ENCODE measurements around the gene KCNQ5. TPM values are rescaled to one million over a fixed set of nuclear protein-coding genes. Genes with fewer than 3 reads are reported as not detected.

The KCNQ5 gene
- total RNA-seq, 4 donors from 2014 or later, result 0.96 to 3.4 (median 1.5) TPM

- H3K4me3 ChIP-seq, result no peak overlapping the region
- WGBS, 2 donors (ENCODE audit: low coverage in 1 of 2), result 67 to 75% methylated on average over 2 of the region's 2 CpGs
- no peaks in the 10 kb centered on the region for H3K4me1 ChIP-seq
- H3K9me3 ChIP-seq, result no peaks in the 10 kb centered on the region
- H3K27me3 ChIP-seq, result no peaks in the 10 kb centered on the region
- no peaks in the 10 kb centered on the region for H3K36me3 ChIP-seq
- ATAC-seq, result no peak
- TF ChIP-seq, protein P1, sequence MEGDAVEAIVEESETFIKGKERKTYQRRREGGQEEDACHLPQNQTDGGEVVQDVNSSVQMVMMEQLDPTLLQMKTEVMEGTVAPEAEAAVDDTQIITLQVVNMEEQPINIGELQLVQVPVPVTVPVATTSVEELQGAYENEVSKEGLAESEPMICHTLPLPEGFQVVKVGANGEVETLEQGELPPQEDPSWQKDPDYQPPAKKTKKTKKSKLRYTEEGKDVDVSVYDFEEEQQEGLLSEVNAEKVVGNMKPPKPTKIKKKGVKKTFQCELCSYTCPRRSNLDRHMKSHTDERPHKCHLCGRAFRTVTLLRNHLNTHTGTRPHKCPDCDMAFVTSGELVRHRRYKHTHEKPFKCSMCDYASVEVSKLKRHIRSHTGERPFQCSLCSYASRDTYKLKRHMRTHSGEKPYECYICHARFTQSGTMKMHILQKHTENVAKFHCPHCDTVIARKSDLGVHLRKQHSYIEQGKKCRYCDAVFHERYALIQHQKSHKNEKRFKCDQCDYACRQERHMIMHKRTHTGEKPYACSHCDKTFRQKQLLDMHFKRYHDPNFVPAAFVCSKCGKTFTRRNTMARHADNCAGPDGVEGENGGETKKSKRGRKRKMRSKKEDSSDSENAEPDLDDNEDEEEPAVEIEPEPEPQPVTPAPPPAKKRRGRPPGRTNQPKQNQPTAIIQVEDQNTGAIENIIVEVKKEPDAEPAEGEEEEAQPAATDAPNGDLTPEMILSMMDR (IDR thresholded peaks at IDR 0.05), result no peak
- no peak for TF ChIP-seq POLR2A (IDR thresholded peaks at IDR 0.05)
- TF ChIP-seq POLR2AphosphoS5 (IDR thresholded peaks at IDR 0.05), result no peak
- no peak for TF ChIP-seq EP300 (IDR thresholded peaks at IDR 0.05)
- no peak overlapping the region for H3K27ac ChIP-seq
These were observed 14.4 kb downstream of the KCNQ5 start for GRCh38 chr6:72636215-72636614.

DNA sequence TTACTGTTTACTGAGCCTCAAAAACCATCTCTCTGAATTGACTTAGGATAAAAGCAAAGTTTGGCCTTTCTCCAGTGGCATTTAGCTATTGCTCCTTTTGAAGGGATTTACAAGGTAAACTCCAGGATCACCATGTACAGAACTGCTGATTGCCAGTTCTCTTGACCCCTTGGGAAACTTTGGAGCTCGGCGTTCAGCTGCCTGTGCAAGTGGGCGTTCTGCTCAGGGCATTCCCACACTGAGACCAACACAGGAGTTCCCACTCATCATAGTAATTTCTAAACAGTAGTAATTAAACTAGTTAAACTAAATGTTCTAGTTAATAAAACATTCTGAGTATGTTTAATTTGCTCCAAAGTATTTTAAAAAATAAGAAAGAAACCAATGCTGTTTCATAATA is 14.9 kb downstream of the KCNQ5 start:
- no peaks in the 10 kb centered on the region for H3K36me3 ChIP-seq
- no CpG with 5 or more reads among the region's 3 CpGs for WGBS, 2 donors (ENCODE audit: low coverage in 1 of 2)
- H3K9me3 ChIP-seq, result no peaks in the 10 kb centered on the region
- no peaks in the 10 kb centered on the region for H3K27me3 ChIP-seq
- no peak for ATAC-seq
- TF ChIP-seq, protein P1 (IDR thresholded peaks at IDR 0.05), result no peak
- TF ChIP-seq POLR2A (IDR thresholded peaks at IDR 0.05), result no peak
- no peak for TF ChIP-seq EP300 (IDR thresholded peaks at IDR 0.05)
- TF ChIP-seq POLR2AphosphoS5 (IDR thresholded peaks at IDR 0.05), result no peak
- H3K27ac ChIP-seq, result no peak overlapping the region
- H3K4me1 ChIP-seq, result no peaks in the 10 kb centered on the region
- H3K4me3 ChIP-seq, result no peak overlapping the region

- Histone ChIP-seq H3K27ac (no peak overlapping the region), H3K4me1 (no peaks in the 10 kb centered on the region), H3K36me3 (no peaks in the 10 kb centered on the region), H3K9me3 (no peaks in the 10 kb centered on the region), H3K27me3 (no peaks in the 10 kb centered on the region), H3K4me3 (no peak overlapping the region)
- WGBS, 2 donors (ENCODE audit: low coverage in 1 of 2), result 69 to 73% methylated on average over 5 of the region's 5 CpGs
- no peak for ATAC-seq
- TF ChIP-seq EP300 (IDR thresholded peaks at IDR 0.05) (no peak), POLR2AphosphoS5 (IDR thresholded peaks at IDR 0.05) (no peak), POLR2A (IDR thresholded peaks at IDR 0.05) (no peak)
- TF ChIP-seq, protein P1 (IDR thresholded peaks at IDR 0.05), result no peak
These were observed 18.2 kb downstream of the KCNQ5 start for GRCh38 chr6:72639920-72640614.

DNA sequence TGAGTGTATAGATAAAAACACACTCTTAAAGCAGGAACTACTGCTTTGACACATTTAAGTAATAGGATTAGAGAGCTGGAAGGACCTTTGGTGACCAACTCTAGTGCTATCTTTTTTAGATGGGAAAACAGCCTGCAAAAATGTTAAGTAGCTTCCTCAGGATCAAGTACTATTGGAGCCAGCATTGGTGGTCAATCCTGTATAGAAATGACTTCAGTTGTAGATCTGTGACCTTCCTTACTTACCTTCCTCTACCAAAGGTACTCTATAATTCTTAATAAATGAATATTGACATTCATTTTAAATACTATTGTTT is 18.7 kb downstream of the KCNQ5 start:
- no peak for ATAC-seq
- TF ChIP-seq EP300 (IDR thresholded peaks at IDR 0.05) (no peak), POLR2A (IDR thresholded peaks at IDR 0.05) (no peak)
- TF ChIP-seq, protein P1 (IDR thresholded peaks at IDR 0.05), result no peak
- Histone ChIP-seq H3K9me3 (no peaks in the 10 kb centered on the region), H3K36me3 (no peaks in the 10 kb centered on the region), H3K4me1 (no peaks in the 10 kb centered on the region), H3K27ac (no peak overlapping the region), H3K27me3 (no peaks in the 10 kb centered on the region), H3K4me3 (no peak overlapping the region)

DNA sequence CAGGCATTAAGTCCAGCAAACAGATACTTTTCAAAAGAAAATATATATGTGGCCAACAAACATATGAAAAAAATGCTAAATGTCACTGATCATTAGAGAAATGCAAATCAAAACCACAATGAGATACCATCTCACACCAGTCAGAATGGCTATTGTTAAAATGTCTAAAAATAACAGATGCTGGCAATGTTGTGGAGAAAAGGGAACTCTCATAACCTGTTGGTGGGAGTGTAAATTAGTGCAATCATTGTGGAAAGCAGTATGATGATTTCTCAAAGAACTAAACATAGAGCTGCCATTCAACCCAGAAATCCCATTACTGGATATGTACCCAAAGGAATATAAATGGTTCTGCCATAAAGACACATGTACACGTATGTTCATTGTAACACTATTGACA is 20.6 kb downstream of the KCNQ5 start:
- 100% methylated on average over 1 of the region's 1 CpG; no CpG with 5 or more reads in 1 of the 2 donors for WGBS, 2 donors (ENCODE audit: low coverage in 1 of 2)
- Histone ChIP-seq H3K4me1 (no peaks in the 10 kb centered on the region), H3K27ac (no peak overlapping the region), H3K4me3 (no peak overlapping the region), H3K36me3 (no peaks in the 10 kb centered on the region), H3K9me3 (no peaks in the 10 kb centered on the region), H3K27me3 (no peaks in the 10 kb centered on the region)
- ATAC-seq, result no peak
- TF ChIP-seq POLR2AphosphoS5 (IDR thresholded peaks at IDR 0.05) (no peak), POLR2A (IDR thresholded peaks at IDR 0.05) (no peak), EP300 (IDR thresholded peaks at IDR 0.05) (no peak)
- TF ChIP-seq, protein P1 (IDR thresholded peaks at IDR 0.05), result no peak
